BLaER1 (cell line): ENCODE measurements around the gene ZSCAN22.
A peak's percentile ranks its signal among the peaks of the same experiment; 100 is the strongest.
"Not testable (repeated sequence)": the region's sequence is repeated elsewhere in the genome, so short reads cannot be mapped to it uniquely, and the experiment has no call there.

Experiments used
- H3K27ac ChIP-seq: shearing (Covaris generic); formaldehyde crosslinking; 2 replicates; pipeline ENCODE4 v1.8.1; 2022
- H3K27me3 ChIP-seq: shearing (Covaris generic); formaldehyde crosslinking; 2 replicates; pipeline ENCODE4 v1.8.1; 2022
- H3K36me3 ChIP-seq: shearing (Covaris generic); formaldehyde crosslinking; 2 replicates; pipeline ENCODE4 v1.8.1; 2022
- H3K4me1 ChIP-seq: shearing (Covaris generic); formaldehyde crosslinking; 2 replicates; pipeline ENCODE4 v1.8.1; 2022
- H3K4me2 ChIP-seq: shearing (Covaris generic); formaldehyde crosslinking; 2 replicates; pipeline ENCODE4 v1.8.1; 2022
- H3K4me3 ChIP-seq: shearing (Covaris generic); formaldehyde crosslinking; 2 replicates; pipeline ENCODE4 v1.8.1; 2022
- H3K9ac ChIP-seq: shearing (Covaris generic); formaldehyde crosslinking; 2 replicates; pipeline ENCODE4 v1.8.1; 2022
- H3K9me3 ChIP-seq: shearing (Covaris generic); formaldehyde crosslinking; 2 replicates; pipeline ENCODE4 v1.8.1; 2022
- H4K20me1 ChIP-seq: shearing (Covaris generic); formaldehyde crosslinking; 2 replicates; pipeline ENCODE4 v1.8.1; 2022
- Cebpa-rat ChIP-seq: shearing (Covaris generic); IDR thresholded peaks from 2 replicates; pipeline ENCODE4 v1.8.1; 2022

The ZSCAN22 gene

DNA sequence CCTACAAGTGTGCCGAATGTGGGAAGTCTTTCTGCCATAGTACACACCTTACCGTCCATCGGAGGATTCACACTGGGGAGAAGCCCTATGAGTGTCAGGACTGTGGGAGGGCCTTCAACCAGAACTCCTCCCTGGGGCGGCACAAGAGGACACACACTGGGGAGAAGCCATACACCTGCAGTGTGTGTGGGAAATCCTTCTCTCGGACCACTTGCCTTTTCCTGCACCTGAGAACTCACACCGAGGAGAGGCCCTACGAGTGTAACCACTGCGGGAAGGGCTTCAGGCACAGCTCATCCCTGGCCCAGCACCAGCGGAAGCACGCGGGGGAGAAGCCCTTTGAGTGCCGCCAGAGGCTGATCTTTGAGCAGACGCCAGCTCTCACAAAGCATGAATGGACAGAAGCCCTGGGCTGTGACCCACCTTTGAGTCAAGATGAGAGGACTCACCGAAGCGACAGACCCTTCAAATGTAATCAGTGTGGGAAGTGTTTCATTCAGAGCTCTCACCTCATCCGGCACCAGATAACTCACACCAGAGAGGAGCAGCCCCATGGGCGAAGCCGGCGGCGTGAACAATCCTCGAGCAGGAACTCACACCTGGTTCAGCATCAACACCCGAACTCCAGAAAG, 31.9 kb upstream of the ZSCAN22 start:
- no peak for TF ChIP-seq Cebpa-rat
- Histone ChIP-seq H3K36me3 (peaks cover 100% of the 10 kb centered on the region), H3K27ac (no peak overlapping the region), H3K9me3 (peaks cover 83% of the 10 kb centered on the region), H4K20me1 (peaks cover 32% of the 10 kb centered on the region), H3K9ac (no peak overlapping the region), H3K4me1 (no peaks in the 10 kb centered on the region), H3K4me3 (peak overlapping the region; percentile 33), H3K27me3 (no peaks in the 10 kb centered on the region), H3K4me2 (no peak overlapping the region)

- H3K27me3 ChIP-seq, result no peaks in the 10 kb centered on the region
Measured at GRCh38 chr19:58296104-58296503, 30.7 kb upstream of the ZSCAN22 start.

GRCh38 chr19:58300620-58301019, 26.2 kb upstream of the ZSCAN22 start:
- peaks cover 26% of the 10 kb centered on the region for H3K9me3 ChIP-seq
- no peak for TF ChIP-seq Cebpa-rat

More at GRCh38 chr19:58296104-58296503, 30.7 kb upstream of the ZSCAN22 start:
- Histone ChIP-seq H3K9me3 (peaks cover 71% of the 10 kb centered on the region), H3K27ac (no peak overlapping the region), H3K4me1 (no peaks in the 10 kb centered on the region), H3K36me3 (peaks cover 100% of the 10 kb centered on the region), H3K4me2 (no peak overlapping the region), H4K20me1 (peaks cover 44% of the 10 kb centered on the region), H3K9ac (no peak overlapping the region), H3K4me3 (no peak overlapping the region)
- TF ChIP-seq Cebpa-rat, result no peak

DNA sequence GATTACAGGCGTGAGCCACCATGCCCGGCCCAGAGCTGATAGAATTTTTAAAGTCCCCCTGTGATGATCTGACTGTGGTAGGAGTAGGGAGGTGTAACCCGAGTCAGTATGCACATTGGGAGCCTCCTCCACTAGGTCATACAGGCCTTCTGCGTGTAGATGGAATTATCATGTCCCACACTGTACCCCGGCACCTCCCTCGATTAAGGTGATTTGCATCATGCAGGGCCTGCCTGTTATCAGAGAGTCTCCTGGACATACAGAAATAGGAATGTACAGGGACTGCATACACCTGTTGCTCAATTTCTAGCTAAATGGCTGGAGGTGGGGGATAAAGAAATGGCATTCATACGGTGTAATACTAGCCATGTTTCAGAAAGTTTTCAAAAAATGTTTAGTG, 22.5 kb upstream of the ZSCAN22 start:
- peaks cover 71% of the 10 kb centered on the region for H3K36me3 ChIP-seq
- TF ChIP-seq Cebpa-rat, result no peak
- no peak overlapping the region for H3K9ac ChIP-seq
- H3K4me2 ChIP-seq, result peak overlapping the region; percentile 93
- H3K27me3 ChIP-seq, result no peaks in the 10 kb centered on the region
- peaks cover 22% of the 10 kb centered on the region for H3K4me1 ChIP-seq
- H3K4me3 ChIP-seq, result no peak overlapping the region
- no peaks in the 10 kb centered on the region; the same call in 1 of the 2 replicates for H3K9me3 ChIP-seq
- peaks cover 77% of the 10 kb centered on the region for H4K20me1 ChIP-seq
- no peak overlapping the region for H3K27ac ChIP-seq

More at GRCh38 chr19:58300620-58301019, 26.2 kb upstream of the ZSCAN22 start:
- Histone ChIP-seq H3K4me3 (no peak overlapping the region), H3K9ac (no peak overlapping the region), H4K20me1 (peaks cover 78% of the 10 kb centered on the region), H3K36me3 (peaks cover 76% of the 10 kb centered on the region), H3K4me2 (no peak overlapping the region), H3K27ac (no peak overlapping the region), H3K4me1 (peaks cover 8% of the 10 kb centered on the region; the same call in 1 of the 2 replicates), H3K27me3 (no peaks in the 10 kb centered on the region)

DNA sequence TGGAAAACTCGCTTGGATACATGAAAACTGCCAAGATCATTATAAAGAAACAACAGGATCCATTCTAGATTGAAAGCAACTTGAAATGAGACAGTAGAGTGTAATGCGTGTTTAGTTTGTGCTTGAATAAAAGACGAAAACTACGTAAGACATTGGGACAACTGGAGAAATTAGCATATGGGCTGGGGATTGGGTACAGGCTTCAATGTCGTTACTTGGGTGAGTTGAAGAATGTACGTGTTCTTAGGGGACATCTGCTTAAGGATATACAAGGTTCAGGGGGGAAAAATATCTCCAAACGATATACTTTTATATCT, 22.1 kb upstream of the ZSCAN22 start:
- Histone ChIP-seq H3K4me1 (peaks cover 22% of the 10 kb centered on the region), H3K4me3 (peak overlapping the region; percentile 79), H4K20me1 (peaks cover 78% of the 10 kb centered on the region), H3K36me3 (peaks cover 71% of the 10 kb centered on the region), H3K9me3 (no peaks in the 10 kb centered on the region; the same call in 1 of the 2 replicates), H3K27me3 (no peaks in the 10 kb centered on the region), H3K27ac (no peak overlapping the region), H3K9ac (no peak overlapping the region; the same call in 1 of the 2 replicates), H3K4me2 (peak overlapping the region; percentile 93)
- TF ChIP-seq Cebpa-rat, result no peak

DNA sequence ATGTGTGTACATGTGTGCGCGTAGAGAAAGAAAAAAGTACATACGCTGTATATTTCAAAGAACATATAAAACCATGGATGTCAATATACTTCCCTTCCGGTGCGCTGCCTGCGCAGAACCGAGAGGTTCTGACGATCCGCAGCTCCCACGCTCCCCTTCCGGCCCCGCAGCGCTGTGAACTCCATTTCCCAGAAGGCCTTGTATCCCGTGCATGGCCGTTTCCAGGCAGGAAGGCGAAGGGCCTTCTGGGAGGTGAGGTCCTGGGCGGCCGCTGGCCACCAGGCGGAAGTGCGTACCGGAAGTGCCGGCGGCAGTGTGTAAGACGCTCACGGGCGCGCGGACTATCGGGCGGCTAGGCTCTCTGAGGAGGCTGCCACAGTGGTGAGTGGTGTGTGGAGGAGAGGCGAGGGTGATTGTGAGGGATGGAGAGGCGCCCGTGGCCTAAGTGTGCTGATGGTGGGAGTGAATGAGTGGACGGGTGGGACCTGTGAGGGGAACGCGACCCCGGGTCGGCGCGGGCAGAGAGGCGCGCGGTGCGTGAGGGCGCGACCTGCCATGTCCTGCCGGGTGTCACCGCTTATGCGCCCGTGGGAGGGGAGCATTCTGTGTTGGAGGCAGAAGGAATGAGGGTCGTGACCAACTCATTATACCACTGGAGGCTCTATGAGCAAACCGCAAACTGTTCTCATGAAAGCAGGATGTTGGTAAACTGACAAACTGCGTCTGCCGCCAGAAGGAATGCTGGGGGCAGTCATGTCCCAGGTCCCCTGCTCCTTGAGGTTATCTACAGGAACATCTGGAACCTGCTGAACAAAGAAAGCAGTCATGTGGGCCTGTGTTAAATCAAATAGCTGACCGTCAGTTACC, 21.5 kb upstream of the ZSCAN22 start, which contains the start of gene ERVK3-1:
Gene ERVK3-1, plus strand, starts transcription at position 313 of the 867 bp plus-strand sequence. CDS start 6,792 bp downstream, outside the sequence.
- TF ChIP-seq Cebpa-rat, result no peak
- peak within 1 kb of the TSS; percentile 79 for H3K4me3 ChIP-seq
- H3K36me3 ChIP-seq, result peaks cover 71% of the 10 kb centered on the region
- H3K9ac ChIP-seq, result peak within 1 kb of the TSS; percentile 87
- H4K20me1 ChIP-seq, result peaks cover 77% of the 10 kb centered on the region
- H3K4me1 ChIP-seq, result peaks cover 22% of the 10 kb centered on the region
- H3K27ac ChIP-seq, result peak within 1 kb of the TSS; percentile 85
- H3K9me3 ChIP-seq, result no peaks in the 10 kb centered on the region; the same call in 1 of the 2 replicates
- H3K27me3 ChIP-seq, result no peaks in the 10 kb centered on the region
- H3K4me2 ChIP-seq, result peak within 1 kb of the TSS; percentile 93

DNA sequence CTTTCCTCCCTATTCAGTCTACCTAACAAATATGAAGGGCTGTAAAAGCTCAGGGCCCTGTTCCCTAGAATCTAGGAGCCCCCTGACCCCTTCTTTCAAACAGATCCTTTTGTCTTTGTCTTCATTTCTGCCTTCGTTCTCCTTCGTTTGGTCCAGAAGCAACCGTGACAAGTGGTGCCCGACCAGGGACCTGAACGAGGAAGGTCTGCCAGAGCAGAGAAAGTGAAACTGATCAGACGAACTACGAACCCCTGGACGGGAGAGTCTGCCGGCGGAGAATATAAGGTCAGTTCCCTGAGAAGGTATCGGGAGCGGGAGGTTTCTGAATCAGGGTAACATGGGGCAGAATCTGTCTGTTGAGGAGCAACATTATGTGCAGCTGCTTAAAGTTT, 20.9 kb upstream of the ZSCAN22 start:
- Histone ChIP-seq H3K9ac (peak overlapping the region; percentile 87), H4K20me1 (peaks cover 77% of the 10 kb centered on the region), H3K4me1 (peaks cover 22% of the 10 kb centered on the region), H3K27me3 (no peaks in the 10 kb centered on the region), H3K4me3 (peak overlapping the region; percentile 79), H3K4me2 (peak overlapping the region; percentile 93), H3K27ac (peak overlapping the region; percentile 85), H3K9me3 (no peaks in the 10 kb centered on the region; the same call in 1 of the 2 replicates), H3K36me3 (peaks cover 71% of the 10 kb centered on the region)
- no peak for TF ChIP-seq Cebpa-rat

DNA sequence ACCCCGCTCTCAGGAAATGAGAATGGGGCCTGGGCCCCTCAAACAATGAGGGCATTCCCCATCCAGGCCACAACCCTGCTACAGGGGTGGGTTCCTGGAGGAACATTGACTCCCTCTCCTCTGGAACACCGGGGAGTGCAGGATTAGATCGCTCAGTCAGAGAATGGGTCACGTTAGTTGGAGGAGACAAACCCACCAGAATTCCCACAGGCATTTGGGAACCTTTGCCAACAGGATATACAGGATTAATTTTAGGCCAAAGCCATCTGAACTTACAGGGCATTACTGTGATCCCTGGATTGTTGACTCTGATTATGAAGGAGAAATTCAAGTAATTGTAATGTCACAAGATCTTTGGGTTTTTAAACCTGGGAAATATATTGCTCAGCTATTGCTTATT, 19.1 kb upstream of the ZSCAN22 start:
- Histone ChIP-seq H4K20me1 (peaks cover 78% of the 10 kb centered on the region), H3K27ac (no peak overlapping the region), H3K36me3 (peaks cover 74% of the 10 kb centered on the region), H3K9ac (no peak overlapping the region), H3K4me2 (no peak overlapping the region), H3K27me3 (no peaks in the 10 kb centered on the region), H3K9me3 (no peaks in the 10 kb centered on the region), H3K4me3 (no peak overlapping the region), H3K4me1 (peaks cover 22% of the 10 kb centered on the region)
- TF ChIP-seq Cebpa-rat, result no peak

GRCh38 chr19:58310685-58311084, 16.1 kb upstream of the ZSCAN22 start:
- H4K20me1 ChIP-seq, result peaks cover 83% of the 10 kb centered on the region
- H3K27me3 ChIP-seq, H3K27ac ChIP-seq, H3K9me3 ChIP-seq, H3K4me3 ChIP-seq, H3K4me2 ChIP-seq, H3K9ac ChIP-seq: not testable (repeated sequence)
- peaks cover 95% of the 10 kb centered on the region for H3K36me3 ChIP-seq
- peaks cover 14% of the 10 kb centered on the region for H3K4me1 ChIP-seq

GRCh38 chr19:58311345-58311865, 15.4 kb upstream of the ZSCAN22 start:
- Histone ChIP-seq H3K9me3 (no peaks in the 10 kb centered on the region), H3K9ac (no peak overlapping the region), H3K4me3 (no peak overlapping the region), H4K20me1 (peaks cover 86% of the 10 kb centered on the region), H3K27me3 (no peaks in the 10 kb centered on the region), H3K36me3 (peaks cover 99% of the 10 kb centered on the region), H3K27ac (no peak overlapping the region), H3K4me1 (peaks cover 9% of the 10 kb centered on the region), H3K4me2 (no peak overlapping the region)
- TF ChIP-seq Cebpa-rat, result no peak
